Ectodermal cell (in vitro differentiated cells): Measurements from ENCODE around the gene MUC4.
"Not testable (repeated sequence)": the region's sequence is repeated elsewhere in the genome, so short reads cannot be mapped to it uniquely, and the experiment has no call there.

Source experiments
- H3K27ac ChIP-seq: 2 replicates; pipeline ENCODE4 v1.7.0; 2013; ENCODE audit warnings: mild to moderate bottlenecking, low read depth, low read length; ENCODE audit not compliant: insufficient read depth, poor library complexity, severe bottlenecking
- H3K27me3 ChIP-seq: 2 replicates; pipeline ENCODE4 v1.7.0; 2013; ENCODE audit warnings: mild to moderate bottlenecking, low read length; ENCODE audit not compliant: insufficient read depth, control insufficient read depth, poor library complexity, severe bottlenecking
- H3K36me3 ChIP-seq: one replicate; pipeline ENCODE4 v1.7.0; 2013; ENCODE audit warnings: low read length; ENCODE audit not compliant: control insufficient read depth, insufficient read depth
- H3K4me1 ChIP-seq: one replicate; pipeline ENCODE4 v1.7.0; 2013; ENCODE audit warnings: low read length; ENCODE audit not compliant: control insufficient read depth, insufficient read depth
- H3K4me3 ChIP-seq: 2 replicates; pipeline ENCODE4 v1.7.0; 2013; ENCODE audit warnings: low read depth, low read length, control low read depth; ENCODE audit not compliant: insufficient read depth
- H3K9me3 ChIP-seq: 2 replicates; pipeline ENCODE4 v1.7.0; 2013; ENCODE audit warnings: mild to moderate bottlenecking, low read length, moderate library complexity; ENCODE audit not compliant: control insufficient read depth
- WGBS, 2 experiments: methylation state at CpG; one replicate each; pipeline ENCODE4 v1.1.7; 2013; ENCODE audit warnings: missing lambda C conversion rate in 2 of 2; 5-methylcytosine and 5-hydroxymethylcytosine counted together

The MUC4 gene

DNA sequence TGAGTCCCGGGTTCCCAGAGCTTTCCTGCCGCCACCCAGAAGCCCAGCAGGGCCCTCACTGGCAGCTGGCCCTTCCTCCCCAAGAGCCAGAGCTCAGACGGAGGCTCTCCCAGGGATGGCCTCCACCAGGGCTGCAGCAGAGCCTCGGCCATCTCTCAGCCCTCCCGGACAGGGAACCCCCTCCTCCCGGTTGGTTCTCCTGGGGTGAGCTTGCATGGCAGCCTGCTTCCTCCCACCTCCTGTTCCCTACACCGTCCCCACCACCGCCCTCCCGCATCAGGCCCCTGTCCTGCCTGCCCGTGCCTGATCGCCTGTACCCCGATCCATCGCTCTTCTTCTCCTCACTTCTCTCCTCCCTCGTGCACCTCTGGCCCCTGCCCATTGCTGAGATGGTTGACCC is 24.1 kb upstream of the MUC4 start:
- no peaks in the 10 kb centered on the region for H3K9me3 ChIP-seq
- peaks cover 16% of the 10 kb centered on the region for H3K4me1 ChIP-seq
- no peaks in the 10 kb centered on the region for H3K36me3 ChIP-seq
- no peak overlapping the region for H3K27ac ChIP-seq
- H3K4me3 ChIP-seq: no peak overlapping the region
- no peaks in the 10 kb centered on the region for H3K27me3 ChIP-seq
- WGBS, 2 experiments: 90 to 91% methylated on average over 14 of the region's 14 CpGs

DNA sequence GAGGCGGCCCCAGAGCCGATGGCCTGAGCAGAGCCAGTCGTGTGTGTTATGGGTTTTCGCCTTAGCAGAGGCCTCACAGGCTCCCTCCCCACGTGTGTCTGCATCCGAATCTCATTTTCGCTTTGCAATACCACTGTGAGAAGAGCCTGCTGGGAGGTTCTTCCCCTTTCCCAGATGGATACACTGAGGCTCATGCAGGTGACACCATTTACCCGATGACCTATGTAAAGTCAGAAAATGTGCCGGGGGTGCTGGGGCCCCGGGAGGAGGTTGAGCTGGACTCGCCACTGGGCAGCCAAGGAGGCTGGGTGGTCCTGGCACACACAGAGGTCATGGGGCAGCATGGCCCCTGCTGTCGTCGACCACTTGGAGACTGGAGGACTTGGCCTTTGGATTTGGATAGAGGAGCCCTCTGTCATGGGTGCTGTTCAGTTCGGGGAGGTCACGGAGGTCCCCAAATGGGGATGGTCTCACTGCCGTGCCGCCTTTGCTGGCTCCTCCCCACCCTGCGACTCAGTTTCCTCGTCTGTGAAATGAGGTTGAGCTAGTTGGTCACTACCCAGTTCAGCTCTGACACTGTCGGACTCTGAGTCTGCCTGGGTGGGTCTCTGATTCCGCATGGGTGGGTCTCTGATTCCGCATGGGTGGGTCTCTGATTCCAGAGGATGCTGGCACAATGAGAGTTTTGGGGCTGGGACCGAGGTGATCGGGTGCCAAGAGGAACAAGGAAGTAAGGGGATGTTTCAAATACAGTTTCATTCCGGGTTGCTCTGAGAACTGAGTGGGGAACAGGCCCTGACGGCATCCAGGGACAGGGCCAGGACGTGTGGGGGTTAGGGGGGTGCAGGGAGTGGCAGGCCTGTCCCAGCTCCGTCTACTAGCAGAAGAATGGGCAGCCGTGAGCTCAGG is 23.2 kb upstream of the MUC4 start:
- H3K27me3 ChIP-seq: no peaks in the 10 kb centered on the region
- no peak overlapping the region for H3K4me3 ChIP-seq
- H3K27ac ChIP-seq: no peak overlapping the region
- peaks cover 16% of the 10 kb centered on the region for H3K4me1 ChIP-seq
- 92% methylated on average over 29 of the region's 29 CpGs for WGBS, 2 experiments
- H3K36me3 ChIP-seq: no peaks in the 10 kb centered on the region
- H3K9me3 ChIP-seq: no peaks in the 10 kb centered on the region

DNA sequence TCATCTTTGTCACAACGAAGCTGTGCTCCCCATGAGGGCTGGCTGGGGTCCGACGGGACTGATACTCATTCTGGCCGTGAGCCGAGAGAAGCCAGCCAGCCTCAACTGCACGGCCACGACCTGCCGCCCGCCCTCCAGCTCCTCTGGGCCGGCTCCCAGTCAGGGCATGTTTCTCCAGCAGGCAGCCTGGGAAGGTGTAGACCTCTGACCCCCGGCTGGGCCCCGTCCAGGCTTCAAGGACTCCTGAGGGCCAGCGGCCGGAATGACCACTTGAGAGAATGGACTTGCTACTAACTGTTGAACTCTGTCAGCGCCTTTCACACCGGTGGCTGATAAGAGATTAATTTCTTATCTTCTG is 18.1 kb upstream of the MUC4 start:
- WGBS, 2 experiments: 92 to 93% methylated on average over 16 of the region's 16 CpGs
- Histone ChIP-seq H3K36me3 (no peaks in the 10 kb centered on the region), H3K27ac (no peak overlapping the region), H3K4me3 (no peak overlapping the region), H3K4me1 (no peaks in the 10 kb centered on the region), H3K9me3 (no peaks in the 10 kb centered on the region), H3K27me3 (no peaks in the 10 kb centered on the region)

DNA sequence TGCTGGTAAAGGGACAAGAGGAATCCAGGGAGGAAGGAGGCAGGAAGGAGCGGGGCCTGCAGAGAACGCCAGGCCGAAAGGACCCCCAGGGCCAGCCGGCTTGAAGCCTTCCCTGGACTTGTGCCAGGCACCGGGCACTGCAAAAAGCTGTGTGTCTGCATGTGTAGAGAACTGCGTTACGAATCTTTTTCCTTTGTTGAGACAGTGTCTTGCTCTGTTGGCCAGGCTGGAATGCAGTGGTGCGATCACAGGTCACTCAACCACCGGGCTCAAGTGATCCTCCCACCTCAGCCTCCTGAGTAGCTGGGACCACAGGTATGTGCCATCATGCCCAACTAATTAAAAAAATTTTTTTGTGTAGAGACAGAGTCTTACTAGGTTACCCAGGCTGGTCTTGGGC is 17.0 kb upstream of the MUC4 start:
- H3K36me3 ChIP-seq: no peaks in the 10 kb centered on the region
- H3K27ac ChIP-seq: no peak overlapping the region
- WGBS, 2 experiments: 94% methylated on average over 9 of the region's 9 CpGs
- H3K9me3 ChIP-seq: no peaks in the 10 kb centered on the region
- H3K4me1 ChIP-seq: no peaks in the 10 kb centered on the region
- no peak overlapping the region for H3K4me3 ChIP-seq
- H3K27me3 ChIP-seq: no peaks in the 10 kb centered on the region

DNA sequence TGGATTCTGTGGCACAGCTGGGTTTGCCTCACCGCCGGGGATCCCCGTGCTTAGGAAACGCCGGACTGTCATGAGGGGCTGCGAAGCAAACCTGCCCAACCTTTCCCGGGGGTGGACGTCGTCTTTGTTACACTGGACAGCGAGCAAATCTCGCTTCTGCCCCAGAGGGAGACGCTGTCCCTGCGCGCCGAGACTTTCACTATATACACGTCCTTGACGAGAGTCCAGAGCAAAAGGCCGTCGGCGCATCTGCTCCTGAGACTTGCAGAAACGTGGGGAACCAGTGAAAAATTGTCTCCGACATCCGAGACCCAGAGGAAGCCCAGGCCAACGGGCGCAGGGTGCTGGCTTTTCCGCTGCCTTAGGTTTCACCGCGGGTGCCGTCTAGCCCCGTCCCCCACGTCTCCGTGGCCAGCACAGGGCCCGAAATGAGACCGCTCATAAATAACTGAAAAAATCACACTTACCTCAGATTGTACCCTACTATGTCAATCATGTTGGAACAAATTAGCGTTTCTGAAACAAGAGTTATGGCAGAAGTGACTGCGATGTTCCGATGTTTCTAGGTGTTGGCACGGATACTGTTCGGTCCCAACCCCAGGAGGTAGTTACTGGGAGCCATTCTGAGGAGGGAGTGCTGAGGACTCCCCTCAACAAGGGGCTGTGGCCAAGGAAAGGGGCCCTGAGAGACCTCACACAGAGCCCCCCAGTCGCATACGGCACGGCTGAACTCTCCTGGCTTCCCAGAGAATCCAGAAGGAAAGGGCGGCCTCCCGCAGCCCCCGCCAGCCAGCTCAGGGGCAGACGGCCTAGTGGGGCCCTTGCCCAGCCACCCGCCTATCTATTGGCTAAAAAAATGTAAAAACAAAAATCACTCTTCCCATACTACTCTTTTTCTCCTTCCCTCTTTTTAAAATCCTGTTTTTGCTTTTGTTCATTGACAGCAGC is 14.4 kb upstream of the MUC4 start:
- Histone ChIP-seq H3K4me3 (no peak overlapping the region), H3K27ac (no peak overlapping the region), H3K9me3 (no peaks in the 10 kb centered on the region), H3K36me3 (no peaks in the 10 kb centered on the region), H3K4me1 (no peaks in the 10 kb centered on the region), H3K27me3 (no peaks in the 10 kb centered on the region)
- WGBS, 2 experiments: 92 to 93% methylated on average over 47 of the region's 47 CpGs

DNA sequence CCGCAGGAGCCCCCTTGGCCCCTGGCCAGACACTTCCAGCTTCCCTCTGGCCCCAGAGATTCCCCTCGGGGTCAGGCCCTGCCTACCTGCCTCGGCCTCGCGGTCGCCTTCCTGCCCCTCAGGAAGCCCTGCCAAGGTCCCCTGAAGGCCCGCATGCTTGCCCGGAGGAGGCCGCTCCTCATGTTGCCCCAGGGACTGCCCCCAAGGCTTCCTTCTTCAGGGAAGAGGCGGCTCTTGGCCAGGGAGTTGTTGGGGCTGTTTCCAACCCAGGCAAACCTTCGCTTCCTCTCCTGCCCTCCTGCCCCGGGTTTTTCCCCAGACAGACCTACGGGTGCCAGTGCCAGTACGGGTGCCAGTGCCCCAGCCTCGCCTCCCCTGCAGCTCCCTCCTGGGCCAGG is 13.5 kb upstream of the MUC4 start:
- H3K27me3 ChIP-seq: no peaks in the 10 kb centered on the region
- WGBS, 2 experiments: 90 to 91% methylated on average over 15 of the region's 15 CpGs
- no peaks in the 10 kb centered on the region for H3K9me3 ChIP-seq

DNA sequence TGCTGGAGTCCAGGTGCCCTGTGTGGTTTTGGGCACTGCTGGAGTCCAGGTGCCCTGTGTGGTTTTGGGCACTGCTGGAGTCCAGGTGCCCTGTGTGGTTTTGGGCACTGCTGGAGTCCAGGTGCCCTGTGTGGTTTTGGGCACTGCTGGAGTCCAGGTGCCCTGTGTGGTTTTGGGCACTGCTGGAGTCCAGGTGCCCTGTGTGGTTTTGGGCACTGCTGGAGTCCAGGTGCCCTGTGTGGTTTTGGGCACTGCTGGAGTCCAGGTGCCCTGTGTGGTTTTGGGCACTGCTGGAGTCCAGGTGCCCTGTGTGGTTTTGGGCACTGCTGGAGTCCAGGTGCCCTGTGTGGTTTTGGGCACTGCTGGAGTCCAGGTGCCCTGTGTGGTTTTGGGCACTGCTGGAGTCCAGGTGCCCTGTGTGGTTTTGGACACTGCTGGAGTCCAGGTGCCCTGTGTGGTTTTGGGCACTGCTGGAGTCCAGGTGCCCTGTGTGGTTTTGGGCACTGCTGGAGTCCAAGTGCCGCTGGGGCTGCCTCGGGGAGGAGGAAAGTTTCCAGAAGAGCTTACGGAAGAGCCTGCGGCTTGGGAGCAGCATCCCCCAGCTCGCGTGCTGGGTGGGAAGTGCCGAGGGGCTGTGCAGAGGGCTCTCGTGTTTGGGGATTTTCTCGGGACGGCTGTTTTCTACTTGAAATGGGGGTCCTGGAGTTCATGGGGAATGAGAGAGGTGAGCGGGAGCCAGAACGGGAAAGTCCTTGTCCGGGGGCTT is 12.9 kb upstream of the MUC4 start:
- H3K27ac ChIP-seq, H3K36me3 ChIP-seq, H3K9me3 ChIP-seq, H3K27me3 ChIP-seq, H3K4me1 ChIP-seq, H3K4me3 ChIP-seq: not testable (repeated sequence)
- WGBS, 2 experiments: 85 to 86% methylated on average over 13 of the region's 13 CpGs

More for the DNA sequence above, 13.5 kb upstream of the MUC4 start:
- Histone ChIP-seq H3K4me3 (no peak overlapping the region), H3K27ac (no peak overlapping the region), H3K4me1 (no peaks in the 10 kb centered on the region), H3K36me3 (no peaks in the 10 kb centered on the region)

DNA sequence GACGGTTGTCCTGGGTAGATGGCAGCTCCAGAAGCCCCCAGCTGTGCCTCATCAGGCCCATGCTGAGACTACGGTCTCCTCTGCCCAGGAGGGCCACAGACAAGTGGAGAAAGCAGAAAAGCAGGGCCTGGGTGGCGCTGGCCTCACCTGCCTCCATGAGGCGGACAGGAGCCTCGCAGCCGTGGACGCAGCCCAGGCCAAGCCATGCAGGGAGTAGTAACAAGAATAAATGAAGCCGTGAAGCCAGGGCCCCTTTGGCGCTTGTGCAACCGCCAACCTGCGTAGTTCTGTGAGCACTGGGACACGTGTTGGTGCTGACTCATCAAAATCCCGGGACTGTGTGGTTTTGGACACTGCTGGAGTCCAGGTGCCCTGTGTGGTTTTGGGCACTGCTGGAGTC is 12.3 kb upstream of the MUC4 start:
- Histone ChIP-seq H3K27ac (no peak overlapping the region), H3K9me3 (no peaks in the 10 kb centered on the region), H3K4me3 (no peak overlapping the region), H3K4me1 (no peaks in the 10 kb centered on the region), H3K27me3 (no peaks in the 10 kb centered on the region), H3K36me3 (no peaks in the 10 kb centered on the region)
- WGBS, 2 experiments: 81 to 82% methylated on average over 13 of the region's 13 CpGs

DNA sequence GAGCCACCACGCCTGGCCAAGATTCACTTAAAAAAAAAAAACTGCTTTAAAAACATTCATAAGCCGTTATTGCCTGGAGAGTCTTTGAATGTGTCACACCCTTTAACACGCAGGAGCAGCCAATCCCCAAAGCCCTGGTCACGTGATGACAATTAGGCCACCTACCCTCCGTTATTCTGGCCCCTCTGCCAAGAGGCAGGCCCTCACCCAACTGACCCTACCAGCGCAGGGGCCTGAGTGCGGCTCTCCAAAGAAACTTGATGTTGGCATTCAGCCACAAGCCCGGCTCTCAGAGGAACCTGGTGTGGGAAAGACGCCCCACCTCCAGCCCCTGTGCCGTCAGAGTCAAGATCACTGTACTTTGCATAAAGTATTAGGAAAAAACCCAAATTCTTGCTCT is 11.6 kb upstream of the MUC4 start:
- 79 to 82% methylated on average over 10 of the region's 10 CpGs for WGBS, 2 experiments
- no peaks in the 10 kb centered on the region for H3K9me3 ChIP-seq
- no peak overlapping the region for H3K27ac ChIP-seq
- H3K36me3 ChIP-seq: no peaks in the 10 kb centered on the region
- no peaks in the 10 kb centered on the region for H3K27me3 ChIP-seq
- no peaks in the 10 kb centered on the region for H3K4me1 ChIP-seq
- no peak overlapping the region for H3K4me3 ChIP-seq
